ENCODE results near the gene ZNF451.
"Not testable (repeated sequence)": the region's sequence is repeated elsewhere in the genome, so short reads cannot be mapped to it uniquely, and the experiment has no call there.

Gene ZNF451

DNA sequence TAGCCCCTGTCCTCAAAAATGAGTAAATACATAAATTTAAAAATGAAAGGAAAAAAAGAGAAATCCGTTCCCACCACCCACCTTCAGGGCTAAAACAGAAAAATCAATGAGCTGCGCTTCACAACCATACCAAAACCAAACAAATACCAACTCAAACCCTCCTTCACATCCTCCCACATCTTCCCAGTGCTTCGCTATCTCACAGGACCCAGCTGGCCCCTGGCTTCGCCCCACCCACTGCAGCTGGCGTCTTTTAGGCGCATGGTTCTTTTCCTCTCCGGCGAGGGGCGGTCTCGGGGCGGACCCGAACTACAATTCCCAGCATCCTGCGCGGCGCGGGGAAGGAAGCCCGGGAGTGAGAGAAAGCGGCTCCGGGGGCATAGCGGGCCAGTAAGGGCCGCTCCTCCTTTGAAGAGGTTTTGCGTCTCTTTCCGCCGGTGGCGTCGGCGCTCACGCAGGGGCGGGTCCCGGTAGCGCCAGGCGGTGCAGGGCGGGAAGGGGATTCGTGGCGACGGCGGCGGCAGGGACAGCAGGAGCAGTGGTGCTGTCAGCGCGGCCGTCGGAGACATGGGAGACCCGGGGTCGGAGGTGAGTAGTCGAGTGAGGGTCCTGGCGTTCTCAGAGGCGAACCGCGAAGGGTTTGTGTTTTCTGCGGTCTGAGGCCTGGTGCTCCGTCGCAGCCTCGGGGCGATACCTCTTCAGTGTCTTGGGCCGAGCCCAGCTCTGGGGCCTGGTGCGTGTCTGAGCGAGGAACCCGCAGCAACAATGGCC lies at the start of gene ZNF451:
Gene ZNF451, plus strand, starts transcription at position 502 of the 771 bp plus-strand sequence. Its CDS starts 66 bp downstream, at position 568.
- peak; percentile 87 for DNase-seq (ENCODE audit: low read depth)
- peak within 1 kb of the TSS; percentile 60 for H3K4me3 ChIP-seq (ENCODE audit: low read depth, low read length)

- not testable (repeated sequence) for DNase-seq (ENCODE audit: low read depth); H3K4me3 ChIP-seq (ENCODE audit: low read depth, low read length)
These were observed 45.9 kb upstream of the ZNF451 start for GRCh38 chr6:57044061-57044460.

GRCh38 chr6:57044568-57044967 lies 45.4 kb upstream of the ZNF451 start:
- no peak for DNase-seq (ENCODE audit: low read depth)
- H3K4me3 ChIP-seq (ENCODE audit: low read depth, low read length), result no peak overlapping the region

DNA sequence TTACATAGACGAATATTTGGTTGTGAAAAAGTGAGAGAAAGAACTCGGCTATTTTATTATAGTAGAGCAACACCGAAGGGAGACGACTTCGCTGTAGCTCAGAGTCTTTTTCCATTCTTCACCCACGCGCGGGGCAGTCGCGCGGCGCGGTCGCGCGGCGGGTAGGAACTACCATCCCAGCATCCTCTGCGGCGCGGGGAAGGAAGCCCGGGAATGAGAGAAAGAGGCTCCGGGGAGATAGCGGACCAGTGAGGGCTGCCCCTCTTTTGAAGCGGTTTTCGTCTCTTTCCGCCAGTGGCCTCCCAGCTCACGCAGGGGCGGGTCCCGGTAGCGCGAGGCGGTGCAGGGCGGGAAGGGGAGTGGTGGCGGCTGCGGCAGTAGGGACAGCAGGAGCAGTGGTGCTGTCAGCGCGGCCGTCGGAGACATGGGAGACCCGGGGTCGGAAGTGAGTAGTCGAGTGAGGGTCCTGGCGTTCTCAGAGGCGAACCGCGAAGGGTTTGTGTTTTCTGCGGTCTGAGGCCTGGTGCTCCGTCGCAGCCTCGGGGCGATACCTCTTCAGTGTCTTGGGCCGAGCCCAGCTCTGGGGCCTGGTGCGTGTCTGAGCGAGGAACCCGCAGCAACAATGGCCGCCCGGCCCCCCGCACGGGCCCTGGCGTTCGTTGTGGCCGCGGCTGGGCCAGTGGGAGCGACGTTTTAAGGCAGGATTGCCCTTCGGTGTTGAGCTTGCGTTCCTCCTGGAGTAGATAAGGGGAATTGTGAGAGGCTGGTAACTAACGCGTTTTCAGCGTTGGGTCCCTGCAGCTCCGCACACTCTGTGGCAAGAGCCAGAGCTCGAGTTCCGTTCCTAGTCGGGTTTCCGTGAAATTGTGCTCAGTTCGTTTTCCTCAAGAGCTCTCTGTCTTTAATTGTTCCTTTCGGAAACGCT lies 43.4 kb upstream of the ZNF451 start, which contains the start of gene KIAA1586:
Gene KIAA1586, plus strand, starts transcription at position 362 of the 925 bp plus-strand sequence. Its CDS starts 63 bp downstream, at position 425.
- peak; percentile 72 for DNase-seq (ENCODE audit: low read depth)
- H3K4me3 ChIP-seq (ENCODE audit: low read depth, low read length), result peak within 1 kb of the TSS; percentile 61

DNA sequence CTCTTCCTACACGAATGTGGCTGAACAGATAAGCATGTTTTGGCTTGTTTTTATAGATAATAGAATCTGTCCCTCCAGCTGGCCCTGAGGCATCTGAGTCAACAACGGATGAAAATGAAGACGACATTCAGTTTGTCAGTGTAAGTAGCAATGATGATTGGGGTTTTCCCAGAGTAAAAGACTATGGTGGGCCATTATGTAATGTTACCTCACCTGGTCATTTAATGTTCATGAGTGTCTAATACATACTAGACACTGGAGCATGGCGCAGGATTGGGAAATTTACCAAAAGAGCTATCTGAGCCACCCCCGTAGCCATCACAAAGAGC lies 42.8 kb upstream of the ZNF451 start:
- H3K4me3 ChIP-seq (ENCODE audit: low read depth, low read length); DNase-seq (ENCODE audit: low read depth): not testable (repeated sequence)

- peak overlapping the region; percentile 27 for H3K4me3 ChIP-seq (ENCODE audit: low read depth, low read length)
- DNase-seq (ENCODE audit: low read depth), result not testable (repeated sequence)
These were observed 42.1 kb upstream of the ZNF451 start for GRCh38 chr6:57047859-57048258.

DNA sequence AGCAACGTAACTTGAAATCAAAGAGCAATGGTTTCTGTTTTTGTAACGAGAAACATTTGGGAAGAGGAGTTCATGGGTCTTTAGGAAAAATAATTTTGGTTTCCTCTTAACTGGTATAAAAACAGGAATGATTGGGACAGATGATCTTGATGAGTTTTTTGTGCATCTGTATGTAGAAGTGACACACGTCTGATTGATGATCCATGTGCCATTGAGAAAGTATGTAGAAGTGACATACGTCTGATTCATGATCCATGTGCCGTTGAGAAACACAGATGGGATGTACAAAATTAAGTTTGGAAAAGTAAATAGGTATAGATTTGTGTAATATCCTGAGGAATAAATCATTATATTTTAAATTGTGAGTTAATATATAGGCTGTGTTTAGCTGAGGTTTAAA lies 41.4 kb upstream of the ZNF451 start:
- no peak for DNase-seq (ENCODE audit: low read depth)
- no peak overlapping the region for H3K4me3 ChIP-seq (ENCODE audit: low read depth, low read length)

GRCh38 chr6:57063847-57064246 lies 26.1 kb upstream of the ZNF451 start:
- DNase-seq (ENCODE audit: low read depth), result no peak
- no peak overlapping the region for H3K4me3 ChIP-seq (ENCODE audit: low read depth, low read length)

DNA sequence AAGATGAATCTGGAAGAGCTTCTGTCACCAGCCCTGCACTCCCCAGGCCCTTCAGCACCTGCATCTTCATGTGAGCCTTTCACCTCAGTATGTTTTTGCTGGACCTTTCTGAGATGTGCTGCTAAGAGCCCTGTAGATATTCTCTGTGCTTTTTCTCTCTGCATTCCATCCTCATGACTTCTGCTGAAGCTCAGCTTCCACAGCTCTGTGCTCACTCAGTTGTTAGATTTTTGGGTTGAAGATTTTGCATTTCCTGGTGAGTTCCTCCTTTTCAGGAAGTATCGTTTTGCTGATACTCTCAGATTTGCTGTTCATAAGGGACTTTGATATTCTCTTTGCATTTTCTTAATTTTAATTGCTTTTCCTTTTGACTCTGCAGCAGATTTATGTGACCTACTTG lies 25.2 kb upstream of the ZNF451 start:
- no peak for DNase-seq (ENCODE audit: low read depth)
- H3K4me3 ChIP-seq (ENCODE audit: low read depth, low read length), result no peak overlapping the region

- DNase-seq (ENCODE audit: low read depth), result no peak
- no peak overlapping the region for H3K4me3 ChIP-seq (ENCODE audit: low read depth, low read length)
These were observed 21.9 kb upstream of the ZNF451 start for GRCh38 chr6:57068061-57068460.

GRCh38 chr6:57069228-57069627 lies 20.8 kb upstream of the ZNF451 start:
- no peak for DNase-seq (ENCODE audit: low read depth)
- H3K4me3 ChIP-seq (ENCODE audit: low read depth, low read length), result no peak overlapping the region

- DNase-seq (ENCODE audit: low read depth), result no peak
- no peak overlapping the region for H3K4me3 ChIP-seq (ENCODE audit: low read depth, low read length)
These were observed 20.1 kb upstream of the ZNF451 start for GRCh38 chr6:57069920-57070331.

GRCh38 chr6:57072108-57072507 lies 17.9 kb upstream of the ZNF451 start:
- DNase-seq (ENCODE audit: low read depth), result no peak
- H3K4me3 ChIP-seq (ENCODE audit: low read depth, low read length), result no peak overlapping the region

DNA sequence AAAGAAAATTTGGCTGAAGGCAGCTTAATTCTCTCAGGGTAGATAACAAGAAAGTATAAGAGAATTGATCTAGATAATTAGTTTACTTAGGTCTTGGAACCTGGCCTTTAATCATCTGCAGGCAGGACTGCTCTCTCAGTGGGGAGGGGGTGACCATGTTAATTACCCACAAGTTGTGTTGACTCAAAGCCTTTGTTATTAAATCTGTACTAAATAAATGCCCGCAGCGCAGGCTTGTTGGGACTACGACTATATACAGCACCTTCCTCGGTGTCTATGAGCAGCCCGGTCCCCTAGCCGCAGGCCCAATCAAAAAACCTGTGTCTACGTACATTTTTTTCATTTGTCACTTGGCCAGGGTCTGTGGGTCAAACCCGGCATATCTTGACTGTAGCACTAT lies 15.6 kb upstream of the ZNF451 start:
- no peak overlapping the region for H3K4me3 ChIP-seq (ENCODE audit: low read depth, low read length)
- no peak for DNase-seq (ENCODE audit: low read depth)

GRCh38 chr6:57075092-57075491 lies 14.9 kb upstream of the ZNF451 start:
- H3K4me3 ChIP-seq (ENCODE audit: low read depth, low read length), result no peak overlapping the region
- no peak for DNase-seq (ENCODE audit: low read depth)

DNA sequence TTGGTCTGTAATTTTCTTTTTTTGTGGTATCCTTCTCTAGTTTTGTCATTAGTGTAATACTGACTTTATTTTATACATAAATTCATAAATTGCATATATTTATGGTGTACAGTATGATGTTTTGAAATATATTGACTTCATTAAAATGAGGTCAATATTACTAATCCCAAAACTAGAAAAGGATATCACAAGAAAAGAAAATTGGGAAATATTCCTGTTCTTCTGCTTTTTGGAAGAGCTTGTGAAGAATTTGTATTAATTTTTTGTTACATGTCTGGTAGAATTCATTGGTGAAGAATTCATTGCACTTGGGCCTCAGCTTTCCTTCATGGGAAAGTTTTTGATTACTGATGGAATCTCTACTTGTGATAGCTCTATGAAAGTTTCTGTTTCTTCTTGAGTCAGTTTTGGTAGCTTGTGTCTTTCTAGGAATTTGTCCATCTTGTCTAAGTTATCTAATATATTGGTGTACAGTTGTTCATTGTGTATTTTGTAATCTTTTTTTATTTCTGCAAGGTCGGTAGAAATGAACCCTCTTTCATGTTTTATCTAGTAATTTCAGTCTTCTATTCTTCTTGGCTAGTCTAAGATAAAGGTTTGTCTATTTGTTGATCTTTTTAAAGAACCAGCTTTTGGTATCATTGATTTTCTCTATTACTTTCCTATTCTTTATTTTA lies 11.3 kb upstream of the ZNF451 start:
- no peak overlapping the region for H3K4me3 ChIP-seq (ENCODE audit: low read depth, low read length)
- no peak for DNase-seq (ENCODE audit: low read depth)

- DNase-seq (ENCODE audit: low read depth), result no peak
- no peak overlapping the region for H3K4me3 ChIP-seq (ENCODE audit: low read depth, low read length)
These were observed 4.5 kb upstream of the ZNF451 start for GRCh38 chr6:57085471-57085870.

DNA sequence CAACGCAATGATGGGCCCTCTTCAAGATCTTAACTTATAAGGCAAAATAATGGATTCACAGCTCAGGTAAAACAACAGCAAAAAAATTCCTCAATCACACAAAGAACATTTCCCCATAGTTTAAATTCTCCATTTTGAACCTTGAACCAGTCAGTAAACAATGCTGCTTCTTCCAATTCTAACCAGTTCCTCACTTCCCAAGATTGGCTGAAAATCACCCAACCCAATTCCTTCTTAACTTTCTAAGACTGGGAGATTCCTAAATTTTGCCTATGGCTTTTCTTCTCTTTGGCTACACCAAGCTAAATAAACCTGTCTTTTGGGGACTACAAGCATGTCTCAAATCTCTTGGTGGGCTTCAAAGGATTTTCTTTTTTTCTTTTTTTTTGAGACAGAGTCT lies 3.1 kb upstream of the ZNF451 start:
- no peak for DNase-seq (ENCODE audit: low read depth)

DNA sequence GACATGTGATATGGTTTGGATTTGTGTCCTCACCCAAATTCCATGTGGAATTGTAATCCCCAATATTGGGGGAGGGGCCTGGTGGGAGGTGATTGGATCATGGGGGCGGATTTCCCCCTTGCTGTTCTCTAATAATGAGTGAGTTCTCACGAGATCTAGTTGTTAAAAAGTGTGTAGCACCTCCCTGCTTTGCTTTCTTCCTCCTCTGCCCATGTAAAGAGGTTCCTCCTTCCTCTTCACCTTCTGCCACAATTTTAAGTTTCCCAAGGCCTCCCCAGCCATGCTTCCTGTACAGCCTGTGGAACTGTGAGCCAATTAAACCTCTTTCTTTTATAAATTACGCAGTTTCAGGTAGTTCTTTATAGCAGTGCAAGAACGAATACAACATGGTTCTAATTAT lies 2.1 kb upstream of the ZNF451 start:
- no peak overlapping the region for H3K4me3 ChIP-seq (ENCODE audit: low read depth, low read length)
- no peak for DNase-seq (ENCODE audit: low read depth)

More for the DNA sequence above, 3.1 kb upstream of the ZNF451 start:
- no peak overlapping the region for H3K4me3 ChIP-seq (ENCODE audit: low read depth, low read length)

DNA sequence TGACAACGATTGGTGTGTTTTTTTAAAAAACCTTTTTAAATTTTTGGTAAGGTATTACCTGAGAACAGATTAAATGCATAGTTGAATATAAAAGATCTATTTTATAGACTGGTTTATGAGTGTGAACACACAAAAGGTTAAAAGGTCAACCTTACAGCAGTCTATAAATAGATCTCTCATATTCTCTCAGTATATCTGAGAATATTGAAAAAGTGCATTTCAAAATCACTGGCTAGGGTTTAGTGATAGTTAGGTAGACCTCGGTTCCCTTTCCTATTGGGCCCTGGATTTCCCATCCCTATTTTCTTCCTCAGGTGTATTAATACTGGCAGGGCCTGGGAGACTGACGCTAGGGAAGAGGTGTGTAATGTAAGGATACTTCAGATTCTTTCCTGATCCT lies 723 bp upstream of the ZNF451 start:
- no peak for DNase-seq (ENCODE audit: low read depth)

More for the DNA sequence above, 723 bp upstream of the ZNF451 start:
- peak overlapping the region; percentile 60 for H3K4me3 ChIP-seq (ENCODE audit: low read depth, low read length)

Measured in skeletal muscle cell (primary cell).